Ramos (cell line): Measurements from ENCODE around the gene PPP4R2.

Experiments
- in situ Hi-C: fragments of 300-500 bp; cut with MboI; formaldehyde crosslinking; loops from one replicate; pipeline ENCODE4 v1.14.3; 2022; ENCODE audit warnings: low sequenced_read_pairs; ENCODE audit not compliant: unreplicated experiment

The PPP4R2 gene

GRCh38 chr3:73100741-73101559 lies 104.3 kb downstream of the PPP4R2 start:
- in situ Hi-C loops: no loop called here

- in situ Hi-C loops: no loop called here
Observed at GRCh38 chr3:73101881-73102280, 105.3 kb downstream of the PPP4R2 start.

- in situ Hi-C loops: no loop called here
Observed at GRCh38 chr3:73107215-73107614, 110.6 kb downstream of the PPP4R2 start.

GRCh38 chr3:73107676-73108187 lies 111.1 kb downstream of the PPP4R2 start:
- in situ Hi-C loops: no loop called here

- in situ Hi-C loops: no loop called here
Observed at GRCh38 chr3:73108750-73109149, 112.1 kb downstream of the PPP4R2 start.

- in situ Hi-C loops: no loop called here
Observed at GRCh38 chr3:73110530-73110929, 113.9 kb downstream of the PPP4R2 start.

- in situ Hi-C loops: no loop called here
Observed at GRCh38 chr3:73114711-73115110, 118.1 kb downstream of the PPP4R2 start.

GRCh38 chr3:73115806-73116205 lies 119.2 kb downstream of the PPP4R2 start:
- in situ Hi-C loops: no loop called here
